HCT116 (cell line): ENCODE measurements around the gene CHRD. TPM values are rescaled to one million over a fixed set of nuclear protein-coding genes. Genes with fewer than 3 reads are reported as not detected.

Source experiments
- ATAC-seq: fragments of 200-7000 bp; cut with Tn5 transposase; 2 replicates; pipeline ENCODE4 v1.9.1; 2020; ENCODE audit warnings: mild to moderate bottlenecking, moderate library complexity
- BruUV-seq: library from RNA; stranded (reverse); fragments of 400-500 nt; replicated peaks from 2 replicates; lab custom pipeline; 2021; lab: Mats Ljungman, UMichigan
- CTCF ChIA-PET: fragments of 300-600 bp; sonication (Branson Sonifier 250); formaldehyde crosslinking; loops from one replicate; lab custom pipeline; 2021; ENCODE audit warnings: antibody characterized with exemption; lab: Charles Lee
- POLR2A ChIA-PET: fragments of 300-600, 350-600 bp; sonication (Branson Sonifier 250); formaldehyde crosslinking; loops from one replicate; lab custom pipeline; 2021; ENCODE audit warnings: antibody characterized with exemption; lab: Charles Lee
- RAD21 ChIA-PET, 2 experiments: fragments of 300-600 bp; sonication (Branson Sonifier 250); formaldehyde crosslinking; loops; one replicate each; lab custom pipeline; 2023; ENCODE audit warnings: low total read pairs in 2 of 2; ENCODE audit not compliant: uncharacterized antibody in 2 of 2, unreplicated experiment in 2 of 2, low non-redundant PET in 1 of 2; lab: Charles Lee
- DNase-seq: peaks from one replicate; pipeline ENCODE4 v3.0.0-alpha.2; 2010; ENCODE audit warnings: low read depth, low spot score
- H2AFZ ChIP-seq: fragments of 200-600 bp; shearing (Covaris generic), sonication (generic); 2 replicates; pipeline ENCODE4 v1.6.1; 2017; ENCODE audit warnings: low read depth, mixed run types, mixed read lengths, antibody characterized with exemption, low read length; ENCODE audit not compliant: poor library complexity, severe bottlenecking
- H3K27ac ChIP-seq: 2 replicates; pipeline ENCODE4 v1.5.1; 2012; ENCODE audit warnings: low read depth, low read length
- H3K27me3 ChIP-seq: fragments of 200-600 bp; sonication (generic); 2 replicates; pipeline ENCODE4 v1.6.1; 2016; ENCODE audit warnings: mixed run types, low read length, mixed read lengths; ENCODE audit not compliant: insufficient read depth
- H3K36me3 ChIP-seq, 2 experiments: fragments of 200-500 bp in 1 of 2; fragments of 200-600 bp in 1 of 2; sonication (Bioruptor generic) in 1 of 2; sonication (generic) in 1 of 2; 2 replicates each; pipeline versions ENCODE4 v1.5.1 to v1.6.1; 2014 to 2016; ENCODE audit warnings: low read length in 2 of 2, inconsistent platforms in 1 of 2, mixed read lengths in 1 of 2, mixed run types in 1 of 2; ENCODE audit not compliant: insufficient read depth in 2 of 2, control insufficient read depth in 1 of 2
- H3K4me1 ChIP-seq, 2 experiments: fragments of 200-600 bp in 1 of 2; sonication (generic) in 1 of 2; 2 replicates each; pipeline versions ENCODE4 v1.5.1 to v1.6.1; 2012 to 2017; ENCODE audit warnings: low read length in 2 of 2, inconsistent platforms in 1 of 2, mild to moderate bottlenecking in 1 of 2, mixed read lengths in 1 of 2, mixed run types in 1 of 2, moderate library complexity in 1 of 2; ENCODE audit not compliant: insufficient read depth in 2 of 2, control insufficient read depth in 1 of 2
- H3K4me2 ChIP-seq: fragments of 200-600 bp; sonication (generic); 2 replicates; pipeline ENCODE4 v1.6.1; 2017; ENCODE audit warnings: mixed run types, low read length, mixed read lengths
- H3K4me3 ChIP-seq, 2 experiments: fragments of 200-600 bp in 1 of 2; sonication (generic) in 1 of 2; replicated peaks in 1 of 2; 2 replicates each; pipeline ENCODE4 v1.5.1; 2011 to 2016; ENCODE audit warnings: low read length in 2 of 2, control low read depth in 1 of 2, low read depth in 1 of 2, mild to moderate bottlenecking in 1 of 2, mixed read lengths in 1 of 2, mixed run types in 1 of 2
- H3K79me2 ChIP-seq: fragments of 200-600 bp; sonication (generic); 2 replicates; pipeline ENCODE4 v1.6.1; 2017; ENCODE audit warnings: mild to moderate bottlenecking, mixed run types, low read length, moderate library complexity, mixed read lengths; ENCODE audit not compliant: insufficient read depth
- H3K9ac ChIP-seq: fragments of 200-600 bp; sonication (generic); 2 replicates; pipeline ENCODE4 v1.6.1; 2016; ENCODE audit warnings: low read length, mixed read lengths
- H3K9me2 ChIP-seq: fragments of 200-600 bp; sonication (generic), shearing (Covaris generic); 2 replicates; pipeline ENCODE4 v1.6.1; 2017; ENCODE audit warnings: mixed run types, mild to moderate bottlenecking, moderate library complexity; ENCODE audit not compliant: insufficient read depth
- H3K9me3 ChIP-seq, 2 experiments: fragments of 200-500 bp in 1 of 2; fragments of 200-600 bp in 1 of 2; sonication (Bioruptor generic) in 1 of 2; sonication (generic) in 1 of 2; 2 replicates each; pipeline ENCODE4 v1.6.1; 2014 to 2017; ENCODE audit warnings: low read length in 2 of 2, mixed read lengths in 2 of 2, inconsistent platforms in 1 of 2, low read depth in 1 of 2, mild to moderate bottlenecking in 1 of 2, mixed run types in 1 of 2, moderate library complexity in 1 of 2; ENCODE audit not compliant: control insufficient read depth in 1 of 2, insufficient read depth in 1 of 2
- H4K20me1 ChIP-seq: fragments of 200-600 bp; sonication (generic), shearing (Covaris generic); 2 replicates; pipeline ENCODE4 v1.6.1; 2017; ENCODE audit warnings: mixed run types, mild to moderate bottlenecking, moderate library complexity; ENCODE audit not compliant: insufficient read depth
- FOSL1 ChIP-seq: IDR thresholded peaks from 2 replicates; pipeline ENCODE4 v1.6.1; 2012; ENCODE audit warnings: low read depth
- POLR2AphosphoS5 ChIP-seq: IDR thresholded peaks from 2 replicates; pipeline ENCODE4 v1.6.1; 2011; ENCODE audit warnings: mild to moderate bottlenecking, low read depth, low read length, moderate library complexity
- RAD21 ChIP-seq: IDR thresholded peaks from 2 replicates; pipeline ENCODE4 v1.6.1; 2012; ENCODE audit warnings: low read depth, mild to moderate bottlenecking
- SIN3A ChIP-seq: IDR thresholded peaks from 2 replicates; pipeline ENCODE4 v1.6.1; 2012; ENCODE audit warnings: low read depth
- SRF ChIP-seq: IDR thresholded peaks from 2 replicates; pipeline ENCODE4 v1.6.1; 2012; ENCODE audit warnings: low read depth
- TCF7L2 ChIP-seq: IDR thresholded peaks from 2 replicates; pipeline ENCODE4 v1.7.0; 2011; ENCODE audit warnings: borderline replicate concordance, inconsistent platforms; ENCODE audit not compliant: insufficient read depth, insufficient read length; ENCODE audit errors: extremely low read depth
- ZNF274 ChIP-seq: fragments of 200-500 bp; sonication (Bioruptor generic); IDR thresholded peaks from 2 replicates; pipeline ENCODE4 v1.6.1; 2014; ENCODE audit warnings: mild to moderate bottlenecking, low read depth, low read length, inconsistent platforms
- intact Hi-C: fragments of 100-400 bp; cut with micrococcal nuclease; formaldehyde crosslinking; loops from 2 replicates; pipeline ENCODE4 v1.10.0; 2022
- total RNA-seq: library from RNA; stranded (reverse); gene quantifications from one replicate; pipeline ENCODE4 v1.2.1, GENCODE V29; 2021; ENCODE audit not compliant: unreplicated experiment
- TF ChIP-seq, protein P1 (sequence below), 3 experiments: fragments of 200-600 bp in 1 of 3; sonication (generic) in 1 of 3; IDR thresholded peaks in 2 of 3; conservative IDR thresholded peaks in 1 of 3; 2 replicates each; pipeline ENCODE4 v1.5.1; 2012 to 2017; ENCODE audit warnings: low read depth in 2 of 3, low read length in 2 of 3, antibody characterized with exemption in 1 of 3, borderline replicate concordance in 1 of 3, control low read depth in 1 of 3, mild to moderate bottlenecking in 1 of 3, mixed read lengths in 1 of 3, mixed run types in 1 of 3, moderate library complexity in 1 of 3; ENCODE audit not compliant: insufficient read depth in 1 of 3
- TF ChIP-seq, protein P2 (sequence below): IDR thresholded peaks from 2 replicates; pipeline ENCODE4 v1.6.1; 2012; ENCODE audit warnings: low read depth
- TF ChIP-seq, protein P3 (sequence below): IDR thresholded peaks from 2 replicates; pipeline ENCODE4 v1.6.1; 2012
- TF ChIP-seq, protein P4 (sequence below): IDR thresholded peaks from 2 replicates; pipeline ENCODE4 v1.6.1; 2011; ENCODE audit warnings: mild to moderate bottlenecking, low read length, moderate library complexity; ENCODE audit not compliant: insufficient replicate concordance; ENCODE audit errors: extremely low read depth

Gene CHRD
- total RNA-seq, 1 experiment from 2014 or later, result 8.0 TPM

DNA sequence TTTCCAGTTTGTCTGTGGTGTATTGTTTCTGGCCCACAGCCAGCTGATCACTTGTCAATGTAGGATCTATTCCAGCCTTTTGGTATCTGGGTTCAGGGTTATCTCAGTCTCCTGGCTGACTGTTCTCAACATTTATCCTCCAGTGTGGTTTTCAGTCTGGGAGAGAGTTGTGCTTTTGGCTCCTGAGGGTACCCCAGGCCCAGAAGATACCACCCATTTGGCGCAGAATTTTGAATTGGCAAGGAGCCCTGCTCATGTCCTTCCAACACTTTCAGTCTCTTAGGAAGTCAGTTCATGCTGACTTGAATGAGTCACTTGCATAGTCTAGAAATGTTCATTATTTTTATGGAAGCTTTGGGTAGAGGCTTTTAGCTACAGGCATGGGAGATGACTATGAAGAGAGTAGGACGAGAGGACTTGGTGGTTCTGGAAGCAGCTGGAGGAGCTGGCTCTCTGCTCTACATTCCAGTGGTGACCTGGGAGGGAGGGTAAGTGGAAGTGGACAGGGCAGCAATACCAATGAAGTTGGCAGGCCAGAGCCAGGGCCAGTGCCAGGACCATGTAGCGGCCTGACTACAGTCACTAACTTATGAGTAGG lies 11.2 kb upstream of the CHRD start:
- Histone ChIP-seq H3K4me1 (peaks cover 10 to 29% of the 10 kb centered on the region in 2 experiments), H3K79me2 (peaks cover 28% of the 10 kb centered on the region), H3K9me2 (no peaks in the 10 kb centered on the region), H3K9me3 (no peaks in the 10 kb centered on the region), H3K9ac (no peak overlapping the region), H4K20me1 (peaks cover 5% of the 10 kb centered on the region; the same call in 1 of the 2 replicates), H3K27me3 (no peaks in the 10 kb centered on the region), H3K4me2 (no peak overlapping the region), H2AFZ (no peak overlapping the region), H3K27ac (no peak overlapping the region), H3K36me3 (peaks cover 29 to 39% of the 10 kb centered on the region in 2 experiments; a peak in 3 of 4 replicates), H3K4me3 (no peak overlapping the region)
- RAD21 ChIA-PET, result interaction anchor here in 1 of 2 experiments (0.6 kb wide), 1 partner anchor 157 kb away, joined by 4 read pairs; no protein-coding TSS in a partner anchor
- intact Hi-C loops, result no loop called here
- DNase-seq (no peak), ATAC-seq (no peak)
- TF ChIP-seq ZNF274 (no peak), SIN3A (no peak), FOSL1 (no peak), TCF7L2 (no peak), POLR2AphosphoS5 (no peak), RAD21 (no peak), SRF (no peak)
- TF ChIP-seq, protein P1, sequence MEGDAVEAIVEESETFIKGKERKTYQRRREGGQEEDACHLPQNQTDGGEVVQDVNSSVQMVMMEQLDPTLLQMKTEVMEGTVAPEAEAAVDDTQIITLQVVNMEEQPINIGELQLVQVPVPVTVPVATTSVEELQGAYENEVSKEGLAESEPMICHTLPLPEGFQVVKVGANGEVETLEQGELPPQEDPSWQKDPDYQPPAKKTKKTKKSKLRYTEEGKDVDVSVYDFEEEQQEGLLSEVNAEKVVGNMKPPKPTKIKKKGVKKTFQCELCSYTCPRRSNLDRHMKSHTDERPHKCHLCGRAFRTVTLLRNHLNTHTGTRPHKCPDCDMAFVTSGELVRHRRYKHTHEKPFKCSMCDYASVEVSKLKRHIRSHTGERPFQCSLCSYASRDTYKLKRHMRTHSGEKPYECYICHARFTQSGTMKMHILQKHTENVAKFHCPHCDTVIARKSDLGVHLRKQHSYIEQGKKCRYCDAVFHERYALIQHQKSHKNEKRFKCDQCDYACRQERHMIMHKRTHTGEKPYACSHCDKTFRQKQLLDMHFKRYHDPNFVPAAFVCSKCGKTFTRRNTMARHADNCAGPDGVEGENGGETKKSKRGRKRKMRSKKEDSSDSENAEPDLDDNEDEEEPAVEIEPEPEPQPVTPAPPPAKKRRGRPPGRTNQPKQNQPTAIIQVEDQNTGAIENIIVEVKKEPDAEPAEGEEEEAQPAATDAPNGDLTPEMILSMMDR (IDR thresholded peaks at IDR 0.05 in 2 of 3, conservative IDR thresholded peaks at IDR 0.05 in 1 of 3; ENCODE audit: borderline replicate concordance in 1 of 3, insufficient read depth in 1 of 3, low read depth in 2 of 3, low read length in 2 of 3), result no peak
- TF ChIP-seq, protein P2, sequence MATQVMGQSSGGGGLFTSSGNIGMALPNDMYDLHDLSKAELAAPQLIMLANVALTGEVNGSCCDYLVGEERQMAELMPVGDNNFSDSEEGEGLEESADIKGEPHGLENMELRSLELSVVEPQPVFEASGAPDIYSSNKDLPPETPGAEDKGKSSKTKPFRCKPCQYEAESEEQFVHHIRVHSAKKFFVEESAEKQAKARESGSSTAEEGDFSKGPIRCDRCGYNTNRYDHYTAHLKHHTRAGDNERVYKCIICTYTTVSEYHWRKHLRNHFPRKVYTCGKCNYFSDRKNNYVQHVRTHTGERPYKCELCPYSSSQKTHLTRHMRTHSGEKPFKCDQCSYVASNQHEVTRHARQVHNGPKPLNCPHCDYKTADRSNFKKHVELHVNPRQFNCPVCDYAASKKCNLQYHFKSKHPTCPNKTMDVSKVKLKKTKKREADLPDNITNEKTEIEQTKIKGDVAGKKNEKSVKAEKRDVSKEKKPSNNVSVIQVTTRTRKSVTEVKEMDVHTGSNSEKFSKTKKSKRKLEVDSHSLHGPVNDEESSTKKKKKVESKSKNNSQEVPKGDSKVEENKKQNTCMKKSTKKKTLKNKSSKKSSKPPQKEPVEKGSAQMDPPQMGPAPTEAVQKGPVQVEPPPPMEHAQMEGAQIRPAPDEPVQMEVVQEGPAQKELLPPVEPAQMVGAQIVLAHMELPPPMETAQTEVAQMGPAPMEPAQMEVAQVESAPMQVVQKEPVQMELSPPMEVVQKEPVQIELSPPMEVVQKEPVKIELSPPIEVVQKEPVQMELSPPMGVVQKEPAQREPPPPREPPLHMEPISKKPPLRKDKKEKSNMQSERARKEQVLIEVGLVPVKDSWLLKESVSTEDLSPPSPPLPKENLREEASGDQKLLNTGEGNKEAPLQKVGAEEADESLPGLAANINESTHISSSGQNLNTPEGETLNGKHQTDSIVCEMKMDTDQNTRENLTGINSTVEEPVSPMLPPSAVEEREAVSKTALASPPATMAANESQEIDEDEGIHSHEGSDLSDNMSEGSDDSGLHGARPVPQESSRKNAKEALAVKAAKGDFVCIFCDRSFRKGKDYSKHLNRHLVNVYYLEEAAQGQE, result no peak
- TF ChIP-seq, protein P3, sequence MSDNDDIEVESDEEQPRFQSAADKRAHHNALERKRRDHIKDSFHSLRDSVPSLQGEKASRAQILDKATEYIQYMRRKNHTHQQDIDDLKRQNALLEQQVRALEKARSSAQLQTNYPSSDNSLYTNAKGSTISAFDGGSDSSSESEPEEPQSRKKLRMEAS, result no peak
- TF ChIP-seq, protein P4, sequence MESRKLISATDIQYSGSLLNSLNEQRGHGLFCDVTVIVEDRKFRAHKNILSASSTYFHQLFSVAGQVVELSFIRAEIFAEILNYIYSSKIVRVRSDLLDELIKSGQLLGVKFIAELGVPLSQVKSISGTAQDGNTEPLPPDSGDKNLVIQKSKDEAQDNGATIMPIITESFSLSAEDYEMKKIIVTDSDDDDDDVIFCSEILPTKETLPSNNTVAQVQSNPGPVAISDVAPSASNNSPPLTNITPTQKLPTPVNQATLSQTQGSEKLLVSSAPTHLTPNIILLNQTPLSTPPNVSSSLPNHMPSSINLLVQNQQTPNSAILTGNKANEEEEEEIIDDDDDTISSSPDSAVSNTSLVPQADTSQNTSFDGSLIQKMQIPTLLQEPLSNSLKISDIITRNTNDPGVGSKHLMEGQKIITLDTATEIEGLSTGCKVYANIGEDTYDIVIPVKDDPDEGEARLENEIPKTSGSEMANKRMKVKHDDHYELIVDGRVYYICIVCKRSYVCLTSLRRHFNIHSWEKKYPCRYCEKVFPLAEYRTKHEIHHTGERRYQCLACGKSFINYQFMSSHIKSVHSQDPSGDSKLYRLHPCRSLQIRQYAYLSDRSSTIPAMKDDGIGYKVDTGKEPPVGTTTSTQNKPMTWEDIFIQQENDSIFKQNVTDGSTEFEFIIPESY, result no peak
- CTCF ChIA-PET, result no interaction called here
- POLR2A ChIA-PET, result interaction anchor here (0.8 kb wide), 1 partner anchor 145 kb away, joined by 3 read pairs; no protein-coding TSS in a partner anchor
- BruUV-seq, result no TSS peak
